Thyroid gland (tissue), 4 donors: ENCODE results near the gene S100A16.

ENCODE experiments used
- POLR2A ChIP-seq, 2 donors: fragments of 450-650 bp; IDR thresholded peaks; one replicate each; pipeline ENCODE4 v1.6.1; 2017; ENCODE audit warnings: antibody characterized with exemption in 2 of 2, mild to moderate bottlenecking in 2 of 2, moderate library complexity in 1 of 2
- TF ChIP-seq, protein P1 (sequence below), 6 experiments: fragments of 200-600 bp in 3 of 6; fragments of 450-650 bp in 3 of 6; sonication (generic) in 3 of 6; IDR thresholded peaks; one replicate each; pipeline ENCODE4 v1.5.1; 2016 to 2019; ENCODE audit warnings: antibody characterized with exemption in 6 of 6, mild to moderate bottlenecking in 2 of 6, inconsistent platforms in 1 of 6, moderate library complexity in 1 of 6

DNA sequence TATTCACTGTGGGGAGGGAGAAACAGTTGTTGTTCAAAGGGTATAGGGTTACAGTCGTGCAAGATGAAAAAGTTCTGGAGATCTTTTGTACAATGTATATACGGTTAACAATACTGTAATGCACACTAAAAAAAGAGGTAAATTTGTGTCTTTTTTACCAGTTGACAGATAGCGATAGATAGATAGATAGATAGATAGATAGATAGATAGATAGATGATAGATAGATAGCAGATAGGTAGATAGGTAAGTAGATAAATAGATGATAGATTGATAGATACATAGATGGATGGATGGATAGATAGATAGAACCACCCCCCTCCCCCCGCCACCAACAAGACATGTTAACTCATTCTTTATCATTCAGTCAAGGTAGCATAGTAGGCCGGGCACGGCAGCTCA lies 10.2 kb downstream of the S100A16 start:
- TF ChIP-seq, protein P1, sequence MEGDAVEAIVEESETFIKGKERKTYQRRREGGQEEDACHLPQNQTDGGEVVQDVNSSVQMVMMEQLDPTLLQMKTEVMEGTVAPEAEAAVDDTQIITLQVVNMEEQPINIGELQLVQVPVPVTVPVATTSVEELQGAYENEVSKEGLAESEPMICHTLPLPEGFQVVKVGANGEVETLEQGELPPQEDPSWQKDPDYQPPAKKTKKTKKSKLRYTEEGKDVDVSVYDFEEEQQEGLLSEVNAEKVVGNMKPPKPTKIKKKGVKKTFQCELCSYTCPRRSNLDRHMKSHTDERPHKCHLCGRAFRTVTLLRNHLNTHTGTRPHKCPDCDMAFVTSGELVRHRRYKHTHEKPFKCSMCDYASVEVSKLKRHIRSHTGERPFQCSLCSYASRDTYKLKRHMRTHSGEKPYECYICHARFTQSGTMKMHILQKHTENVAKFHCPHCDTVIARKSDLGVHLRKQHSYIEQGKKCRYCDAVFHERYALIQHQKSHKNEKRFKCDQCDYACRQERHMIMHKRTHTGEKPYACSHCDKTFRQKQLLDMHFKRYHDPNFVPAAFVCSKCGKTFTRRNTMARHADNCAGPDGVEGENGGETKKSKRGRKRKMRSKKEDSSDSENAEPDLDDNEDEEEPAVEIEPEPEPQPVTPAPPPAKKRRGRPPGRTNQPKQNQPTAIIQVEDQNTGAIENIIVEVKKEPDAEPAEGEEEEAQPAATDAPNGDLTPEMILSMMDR (IDR thresholded peaks at IDR 0.05) = no peak
- no peak for TF ChIP-seq POLR2A (IDR thresholded peaks at IDR 0.05)
